K562 (cell line): ENCODE results near the gene FASLG. TPM values are rescaled to one million over a fixed set of nuclear protein-coding genes. Genes with fewer than 3 reads are reported as not detected.

Source experiments
- ATAC-seq: fragments of 200-7000 bp; cut with Tn5 transposase; 3 replicates; pipeline ENCODE4 v1.9.1; 2020; ENCODE audit warnings: moderate library complexity
- BruUV-seq: library from RNA; stranded (reverse); fragments of 400-500 nt; replicated peaks from 2 replicates; lab custom pipeline; 2021; lab: Mats Ljungman, UMichigan
- CTCF ChIA-PET: fragments of 300-600 bp; formaldehyde crosslinking; extraction: SDS; loops from one replicate; lab custom pipeline; 2021; ENCODE audit warnings: low intra/inter-chr PET ratio; lab: Yijun Ruan, JAX
- POLR2A ChIA-PET: fragments of 300-600, 350-650 bp; sonication (Branson Sonifier 250); formaldehyde crosslinking; extraction: SDS; loops from one replicate; lab custom pipeline; 2021; ENCODE audit warnings: antibody characterized with exemption, inconsistent platforms; lab: Yijun Ruan, JAX
- DNase-seq, 4 experiments: peaks; one replicate each; pipeline versions ENCODE4 v3.0.0 to v3.0.0-alpha.2; 2011 to 2018; ENCODE audit warnings: low spot score in 3 of 4, mixed read lengths in 3 of 4; ENCODE audit errors: extremely low read depth in 1 of 4
- FAIRE-seq: peaks from 2 replicates; lab custom pipeline; 2011; peaks lifted over from hg19 to GRCh38; lab: Jason Lieb, UNC
- H2AFZ ChIP-seq: 2 replicates; pipeline ENCODE4 v1.6.0; 2011; ENCODE audit warnings: low read depth, low read length, control low read depth, inconsistent platforms
- H3K27ac ChIP-seq: fragments of 200-600 bp; 3 replicates; pipeline ENCODE4 v1.8.0; 2011; ENCODE audit warnings: low read depth, mild to moderate bottlenecking, control low read depth, inconsistent platforms, low read length, moderate library complexity, mixed read lengths; ENCODE audit errors: extremely low read depth
- H3K27me3 ChIP-seq, 2 experiments: fragments of 300-600 bp in 1 of 2; 2 replicates in 1 of 2; 3 replicates in 1 of 2; pipeline versions ENCODE4 v1.6.0 to v1.8.0; 2011; ENCODE audit warnings: inconsistent platforms in 2 of 2, low read length in 2 of 2, mild to moderate bottlenecking in 1 of 2, mixed read lengths in 1 of 2, moderate library complexity in 1 of 2; ENCODE audit not compliant: control insufficient read depth in 2 of 2, insufficient read depth in 2 of 2
- H3K36me3 ChIP-seq: fragments of 300-600 bp; 3 replicates; pipeline ENCODE4 v1.8.0; 2011; ENCODE audit warnings: mild to moderate bottlenecking, low read length, inconsistent platforms; ENCODE audit not compliant: control insufficient read depth, insufficient read depth
- H3K4me1 ChIP-seq, 2 experiments: fragments of 200-600 bp in 1 of 2; replicated peaks in 1 of 2; 2 replicates in 1 of 2; 3 replicates in 1 of 2; pipeline versions ENCODE4 v1.5.1 to v1.8.0; 2011; ENCODE audit warnings: inconsistent platforms in 2 of 2, low read length in 2 of 2, mild to moderate bottlenecking in 1 of 2, mixed read lengths in 1 of 2, moderate library complexity in 1 of 2; ENCODE audit not compliant: control insufficient read depth in 2 of 2, insufficient read depth in 2 of 2
- H3K4me2 ChIP-seq: 2 replicates; pipeline ENCODE4 v1.6.1; 2011; ENCODE audit warnings: low read length, control low read depth, inconsistent platforms, mixed read lengths; ENCODE audit not compliant: insufficient read depth
- H3K4me3 ChIP-seq: fragments of 200-600 bp; sonication (generic), shearing (Covaris generic); 2 replicates; pipeline ENCODE4 v1.5.1; 2016; ENCODE audit warnings: control low read depth, inconsistent platforms
- H3K79me2 ChIP-seq: fragments of 200-600 bp; 3 replicates; pipeline ENCODE4 v1.8.0; 2011; ENCODE audit warnings: low read length, inconsistent platforms; ENCODE audit not compliant: control insufficient read depth, insufficient read depth
- H3K9ac ChIP-seq, 2 experiments: 2 replicates each; pipeline versions ENCODE4 v1.6.0 to v1.6.1; 2011; ENCODE audit warnings: low read depth in 2 of 2, low read length in 2 of 2, control low read depth in 1 of 2, inconsistent platforms in 1 of 2, mild to moderate bottlenecking in 1 of 2, mixed read lengths in 1 of 2; ENCODE audit not compliant: insufficient read depth in 1 of 2
- H3K9me1 ChIP-seq: one replicate; pipeline ENCODE4 v1.6.0; 2011; ENCODE audit warnings: inconsistent platforms, mild to moderate bottlenecking, low read length, moderate library complexity; ENCODE audit not compliant: control insufficient read depth, insufficient read depth
- H3K9me3 ChIP-seq: replicated peaks from 2 replicates; pipeline ENCODE4 v1.5.1; 2011; ENCODE audit warnings: low read depth, low read length, inconsistent platforms; ENCODE audit not compliant: control insufficient read depth, insufficient read depth
- H4K20me1 ChIP-seq: replicated peaks from 2 replicates; pipeline ENCODE4 v1.6.1; 2011; ENCODE audit warnings: low read length, inconsistent platforms, mixed read lengths; ENCODE audit not compliant: control insufficient read depth, insufficient read depth
- ADNP ChIP-seq: fragments of 200-800 bp; sonication (Bioruptor generic); IDR thresholded peaks from 2 replicates; pipeline ENCODE4 v1.6.1; 2016; ENCODE audit warnings: missing genetic modification characterization, missing compliant biosample characterization
- BACH1 ChIP-seq: fragments of 200-800 bp; sonication (Bioruptor generic); IDR thresholded peaks from 2 replicates; pipeline ENCODE4 v1.6.1; 2016; ENCODE audit warnings: missing genetic modification characterization, missing compliant biosample characterization
- CCNT2 ChIP-seq: IDR thresholded peaks from 2 replicates; pipeline ENCODE4 v1.6.1; 2011; ENCODE audit warnings: borderline replicate concordance, low read depth, mild to moderate bottlenecking, moderate library complexity, mixed read lengths, low read length; ENCODE audit not compliant: insufficient read length; ENCODE audit errors: extremely low read depth
- CGGBP1 ChIP-seq: fragments of 250-450 bp; sonication (Bioruptor Pico); IDR thresholded peaks from 2 replicates; pipeline ENCODE4 v1.9.0; 2021; ENCODE audit warnings: mild to moderate bottlenecking
- JUN ChIP-seq, 2 experiments: sonication (generic) in 1 of 2; formaldehyde crosslinking in 1 of 2; IDR thresholded peaks; 2 replicates each; pipeline versions ENCODE4 v1.6.1 to v1.8.0; 2012 to 2022; ENCODE audit warnings: borderline replicate concordance in 2 of 2, mild to moderate bottlenecking in 2 of 2, improper control_type of control experiment in 1 of 2, low read depth in 1 of 2, low read length in 1 of 2, missing genetic modification reagents in 1 of 2
- MCM5 ChIP-seq: fragments of 450-650 bp; IDR thresholded peaks from 2 replicates; pipeline ENCODE4 v1.6.1; 2016; ENCODE audit warnings: low read depth
- NFRKB ChIP-seq: fragments of 450-650 bp; IDR thresholded peaks from 2 replicates; pipeline ENCODE4 v1.6.1; 2016; ENCODE audit warnings: low read depth
- PHF20 ChIP-seq: fragments of 450-650 bp; IDR thresholded peaks from 2 replicates; pipeline ENCODE4 v1.6.1; 2018; ENCODE audit not compliant: partially characterized antibody
- SAFB2 ChIP-seq: fragments of 200-400 bp; formaldehyde crosslinking; IDR thresholded peaks from 2 replicates; pipeline ENCODE4 v1.6.1; 2018; ENCODE audit warnings: borderline replicate concordance, low read length, low read depth, moderate library complexity; ENCODE audit not compliant: severe bottlenecking
- TAL1 ChIP-seq: fragments of 450-650 bp; IDR thresholded peaks from 2 replicates; pipeline ENCODE4 v1.6.1; 2016; ENCODE audit warnings: mild to moderate bottlenecking
- THRAP3 ChIP-seq: fragments of 450-650 bp; IDR thresholded peaks from 2 replicates; pipeline ENCODE4 v1.6.1; 2016; ENCODE audit warnings: mild to moderate bottlenecking, inconsistent platforms, borderline replicate concordance
- ZFP36 ChIP-seq: fragments of 150-350 bp; IDR thresholded peaks from 2 replicates; pipeline ENCODE4 v1.6.1; 2018; ENCODE audit warnings: low read length, low read depth; ENCODE audit not compliant: partially characterized antibody
- ZKSCAN8 ChIP-seq: fragments of 200-800 bp; sonication (Bioruptor generic); IDR thresholded peaks from 2 replicates; pipeline ENCODE4 v1.6.1; 2016; ENCODE audit warnings: missing genetic modification characterization, missing compliant biosample characterization
- ZNF12 ChIP-seq: sonication (generic); formaldehyde crosslinking; IDR thresholded peaks from 2 replicates; pipeline ENCODE4 v1.4.0; 2020; ENCODE audit warnings: mild to moderate bottlenecking, missing genetic modification reagents
- ZNF143 ChIP-seq: sonication (generic); formaldehyde crosslinking; IDR thresholded peaks from 2 replicates; pipeline ENCODE4 v1.9.0; 2022; ENCODE audit warnings: mild to moderate bottlenecking, missing genetic modification reagents
- ZNF324 ChIP-seq: fragments of 250-450 bp; sonication (Bioruptor Pico); IDR thresholded peaks from 2 replicates; pipeline ENCODE4 v1.4.0; 2020; ENCODE audit warnings: mild to moderate bottlenecking
- ZNF766 ChIP-seq: fragments of 200-800 bp; sonication (Bioruptor generic); conservative IDR thresholded peaks from 2 replicates; pipeline ENCODE4 v1.6.1; 2016; ENCODE audit warnings: missing genetic modification characterization, missing compliant biosample characterization
- WGBS: fragments of 100-300 bp; shearing (Covaris generic); methylation state at CpG from one replicate; pipeline ENCODE4 v1.1.6; 2016; ENCODE audit warnings: low coverage, mixed read lengths; ENCODE audit not compliant: insufficient coverage; ENCODE audit errors: missing lambda C conversion rate; 5-methylcytosine and 5-hydroxymethylcytosine counted together
- in situ Hi-C: fragments of 300-500 bp; cut with MboI; formaldehyde crosslinking; loops from 4 replicates; pipeline ENCODE4 v1.15.0; 2018; ENCODE audit warnings: inconsistent platforms, mixed read lengths
- intact Hi-C: fragments of 100-400 bp; cut with micrococcal nuclease; formaldehyde crosslinking; loops from 2 replicates; pipeline ENCODE4 v1.14.2; 2022
- polyA plus RNA-seq, 8 experiments: library from polyadenylated mRNA; depleted of rRNA in 4 of 8; stranded (reverse) in 5 of 8; unstranded in 3 of 8; fragments of >200 nt; fragmentation: Nextera tagmentation in 2 of 8; fragmentation: Illumina TruSeq in 1 of 8; extraction: Ambion mirVana in 2 of 8; extraction: Trizol in 1 of 8; gene quantifications; 2 replicates each; pipeline versions ENCODE4 v1.2.1 to v1.2.3, GENCODE V29; 2011 to 2014; ENCODE audit warnings: inconsistent platforms in 1 of 8, missing spikeins in 1 of 8
- total RNA-seq, 7 experiments: library from RNA; depleted of rRNA in 6 of 7; stranded (reverse); fragments of >200 nt in 6 of 7; fragmentation: Illumina TruSeq in 2 of 7; extraction: Trizol in 2 of 7; gene quantifications; 2 replicates each; pipeline versions ENCODE4 v1.2.1 to v1.2.3, GENCODE V29; 2011 to 2021; ENCODE audit warnings: low replicate concordance in 1 of 7
- TF ChIP-seq, protein P1 (sequence below): sonication (generic); formaldehyde crosslinking; IDR thresholded peaks from 2 replicates; pipeline ENCODE4 v1.9.0; 2022; ENCODE audit warnings: mild to moderate bottlenecking, missing genetic modification reagents
- TF ChIP-seq, protein P2 (sequence below): fragments of 450-650 bp; formaldehyde crosslinking; IDR thresholded peaks from 2 replicates; pipeline ENCODE4 v1.4.0; 2020; ENCODE audit warnings: mild to moderate bottlenecking

The FASLG gene
- total and polyA plus RNA-seq, 9 of the 15 experiments (the other 6 are each of a cell fraction or from before 2014, with no cell fraction given) = not detected

DNA sequence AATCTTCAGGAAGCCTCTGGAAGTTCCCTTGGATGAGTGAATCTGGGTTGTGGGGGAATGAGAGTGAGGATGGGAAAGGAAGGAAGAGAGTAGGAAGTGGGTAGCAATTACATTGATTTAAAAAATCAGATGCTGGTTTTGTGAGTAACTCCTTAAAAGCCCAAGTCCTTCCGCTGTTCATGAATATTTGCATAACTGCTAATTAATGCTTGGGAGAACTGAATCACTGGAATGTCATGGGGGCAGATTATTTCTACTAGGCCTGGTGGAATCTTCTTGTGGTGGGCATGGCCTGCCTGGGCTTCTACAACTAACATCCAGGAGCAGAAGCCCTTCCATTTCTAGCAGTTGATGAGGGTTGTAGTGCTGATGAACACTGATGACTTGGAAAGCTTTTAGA lies 52.7 kb downstream of the FASLG start:
- H3K79me2 ChIP-seq = no peaks in the 10 kb centered on the region
- TF ChIP-seq ZFP36 = no peak
- no peak for TF ChIP-seq NFRKB
- no peak for TF ChIP-seq ZNF766 (CRISPR knock-in tag)
- TF ChIP-seq, protein P1, sequence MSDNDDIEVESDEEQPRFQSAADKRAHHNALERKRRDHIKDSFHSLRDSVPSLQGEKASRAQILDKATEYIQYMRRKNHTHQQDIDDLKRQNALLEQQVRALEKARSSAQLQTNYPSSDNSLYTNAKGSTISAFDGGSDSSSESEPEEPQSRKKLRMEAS (CRISPR knock-in tag) = no peak
- no peak for TF ChIP-seq SAFB2
- no peak for TF ChIP-seq ZNF143 (CRISPR knock-in tag)
- no peak for TF ChIP-seq ZKSCAN8
- no peak for TF ChIP-seq JUN (IDR thresholded peaks at IDR 0.05; ENCODE audit: borderline replicate concordance, low read depth, low read length)
- TF ChIP-seq JUN (CRISPR knock-in tag; IDR thresholded peaks at IDR 0.05; ENCODE audit: borderline replicate concordance) = no peak
- TF ChIP-seq CGGBP1 (CRISPR knock-in tag) = no peak
- no peak for TF ChIP-seq CCNT2
- no peak for TF ChIP-seq ZNF12
- TF ChIP-seq MCM5 = no peak
- no peak for TF ChIP-seq TAL1
- TF ChIP-seq ZNF324 (CRISPR knock-in tag) = no peak
- TF ChIP-seq BACH1 (tag) = no peak
- TF ChIP-seq ADNP (tag) = no peak
- no peak for TF ChIP-seq THRAP3
- TF ChIP-seq, protein P2, sequence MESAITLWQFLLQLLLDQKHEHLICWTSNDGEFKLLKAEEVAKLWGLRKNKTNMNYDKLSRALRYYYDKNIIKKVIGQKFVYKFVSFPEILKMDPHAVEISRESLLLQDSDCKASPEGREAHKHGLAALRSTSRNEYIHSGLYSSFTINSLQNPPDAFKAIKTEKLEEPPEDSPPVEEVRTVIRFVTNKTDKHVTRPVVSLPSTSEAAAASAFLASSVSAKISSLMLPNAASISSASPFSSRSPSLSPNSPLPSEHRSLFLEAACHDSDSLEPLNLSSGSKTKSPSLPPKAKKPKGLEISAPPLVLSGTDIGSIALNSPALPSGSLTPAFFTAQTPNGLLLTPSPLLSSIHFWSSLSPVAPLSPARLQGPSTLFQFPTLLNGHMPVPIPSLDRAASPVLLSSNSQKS = no peak
- TF ChIP-seq PHF20 = no peak

More for the DNA sequence above, 52.7 kb downstream of the FASLG start:
- Histone ChIP-seq H3K27ac (no peak overlapping the region), H3K9ac (no peak overlapping the region), H3K9me1 (no peaks in the 10 kb centered on the region), H3K9me3 (no peaks in the 10 kb centered on the region), H3K4me3 (no peak overlapping the region), H3K36me3 (no peaks in the 10 kb centered on the region), H2AFZ (no peak overlapping the region), H3K4me1 (no peaks in the 10 kb centered on the region), H4K20me1 (no peaks in the 10 kb centered on the region), H3K4me2 (no peak overlapping the region), H3K27me3 (peaks cover 0 to 3% of the 10 kb centered on the region in 2 experiments; a peak in 2 of 5 replicates)
- 11% methylated on average over 1 of the region's 1 CpG for WGBS
- POLR2A ChIA-PET = interaction anchor here (1.2 kb wide), 1 partner anchor 97 kb away, joined by 3 read pairs; no protein-coding TSS in a partner anchor
- intact Hi-C loops = no loop called here
- DNase-seq (no peak), FAIRE-seq (no peak), ATAC-seq (no peak)
- in situ Hi-C loops = no loop called here
- CTCF ChIA-PET = no interaction called here
- BruUV-seq = no TSS peak
